ENCODE measurements around the gene SPINK8.

- TF ChIP-seq POLR2AphosphoS5 (IDR thresholded peaks at IDR 0.05) (no peak), CTCF (IDR thresholded peaks at IDR 0.05) (no peak)
These were observed 38.4 kb upstream of the SPINK8 start, which contains the start of gene FBXW12 for GRCh38 chr3:48371651-48372376.
